D721Med (cell line): ENCODE data around the gene STC2.
"Not testable (repeated sequence)": the region's sequence is repeated elsewhere in the genome, so short reads cannot be mapped to it uniquely, and the experiment has no call there.

ENCODE experiments used
- DNase-seq: peaks from one replicate; pipeline ENCODE4 v3.0.0; 2011; ENCODE audit warnings: low spot score; ENCODE audit not compliant: insufficient read length
- FAIRE-seq: peaks from 2 replicates; lab custom pipeline; 2011; peaks lifted over from hg19 to GRCh38; lab: Jason Lieb, UNC
- CTCF ChIP-seq: IDR thresholded peaks from 2 replicates; pipeline ENCODE4 v1.5.1; 2012; ENCODE audit warnings: mild to moderate bottlenecking, control low read depth; ENCODE audit not compliant: insufficient read depth; ENCODE audit errors: missing control alignments

The STC2 gene

GRCh38 chr5:173327948-173328843, at the start of gene STC2:
Gene STC2, minus strand, starts transcription at chr5:173328414. Its CDS starts 221 bp downstream, at chr5:173328193.
- DNase-seq (peak; percentile 70), FAIRE-seq (no peak)
- TF ChIP-seq CTCF, result no peak

- no peak for TF ChIP-seq CTCF
- DNase-seq (no peak), FAIRE-seq (no peak)
These were observed 43.2 kb upstream of the STC2 start for GRCh38 chr5:173371400-173371799.

- not testable (repeated sequence) for DNase-seq, FAIRE-seq
These were observed 35.2 kb upstream of the STC2 start for GRCh38 chr5:173363406-173363805.

GRCh38 chr5:173355561-173355960, 27.3 kb upstream of the STC2 start:
- DNase-seq, result no peak
- no peak for TF ChIP-seq CTCF
- FAIRE-seq, result no peak

GRCh38 chr5:173354645-173355044, 26.4 kb upstream of the STC2 start:
- DNase-seq (no peak), FAIRE-seq (no peak)
- TF ChIP-seq CTCF, result no peak

GRCh38 chr5:173352366-173353349, 24.4 kb upstream of the STC2 start:
- no peak for DNase-seq
- FAIRE-seq, result no peak
- no peak for TF ChIP-seq CTCF
